CD14-positive monocyte (primary cell): Measurements from ENCODE around the gene CEP83. TPM values are rescaled to one million over a fixed set of nuclear protein-coding genes. Genes with fewer than 3 reads are reported as not detected.

Experiments
- DNase-seq, 3 donors: peaks; one replicate each; pipeline ENCODE4 v3.0.0-alpha.2; 2011 to 2022
- H2AFZ ChIP-seq: 2 replicates; pipeline ENCODE4 v1.6.0; 2012; ENCODE audit warnings: mild to moderate bottlenecking, low read depth, low read length, inconsistent platforms; ENCODE audit not compliant: insufficient read depth, poor library complexity, severe bottlenecking
- H3K27ac ChIP-seq, 2 donors: 1 replicate in 1 of 2; 2 replicates in 1 of 2; pipeline ENCODE4 v1.5.1; 2012 to 2013; ENCODE audit warnings: low read length in 2 of 2, control low read depth in 1 of 2, inconsistent platforms in 1 of 2, low read depth in 1 of 2, mild to moderate bottlenecking in 1 of 2
- H3K27me3 ChIP-seq, 2 donors: one replicate each; pipeline versions ENCODE4 v1.6.0 to v1.6.1; 2011 to 2013; ENCODE audit warnings: low read length in 2 of 2; ENCODE audit not compliant: control insufficient read depth in 2 of 2, insufficient read depth in 2 of 2
- H3K36me3 ChIP-seq, 2 donors: replicated peaks in 1 of 2; 1 replicate in 1 of 2; 2 replicates in 1 of 2; pipeline versions ENCODE4 v1.5.1 to v1.6.1; 2012 to 2013; ENCODE audit warnings: low read length in 2 of 2, control low read depth in 1 of 2, inconsistent platforms in 1 of 2, mild to moderate bottlenecking in 1 of 2; ENCODE audit not compliant: insufficient read depth in 2 of 2, control insufficient read depth in 1 of 2
- H3K4me1 ChIP-seq, 2 donors: 1 replicate in 1 of 2; 2 replicates in 1 of 2; pipeline versions ENCODE4 v1.5.1 to v1.6.1; 2012 to 2013; ENCODE audit warnings: low read length in 2 of 2, control low read depth in 1 of 2, inconsistent platforms in 1 of 2, mild to moderate bottlenecking in 1 of 2, moderate library complexity in 1 of 2; ENCODE audit not compliant: insufficient read depth in 2 of 2, control insufficient read depth in 1 of 2
- H3K4me2 ChIP-seq: replicated peaks from 2 replicates; pipeline ENCODE3; 2012; ENCODE audit warnings: low read length, moderate library complexity, mild to moderate bottlenecking; ENCODE audit not compliant: poor library complexity, severe bottlenecking; ENCODE audit errors: extremely low read depth
- H3K4me3 ChIP-seq, 3 experiments: fragments of 200-600 bp in 1 of 3; sonication (generic) in 1 of 3; replicated peaks in 1 of 3; 1 replicate in 2 of 3; 2 replicates in 1 of 3; pipeline ENCODE4 v1.5.1; 2011 to 2013; ENCODE audit warnings: low read length in 3 of 3, mild to moderate bottlenecking in 3 of 3, control low read depth in 2 of 3, low read depth in 2 of 3, inconsistent platforms in 1 of 3, moderate library complexity in 1 of 3
- H3K79me2 ChIP-seq: 2 replicates; pipeline ENCODE4 v1.6.0; 2012; ENCODE audit warnings: mild to moderate bottlenecking, control low read depth, inconsistent platforms, low read length, moderate library complexity; ENCODE audit not compliant: insufficient read depth
- H3K9ac ChIP-seq: 2 replicates; pipeline ENCODE4 v1.6.0; 2017; ENCODE audit warnings: low read length, mild to moderate bottlenecking; ENCODE audit not compliant: insufficient read depth, poor library complexity, severe bottlenecking
- H3K9me3 ChIP-seq, 2 donors: replicated peaks in 1 of 2; 1 replicate in 1 of 2; 2 replicates in 1 of 2; pipeline versions ENCODE4 v1.5.1 to v1.6.1; 2012 to 2013; ENCODE audit warnings: low read length in 2 of 2, control low read depth in 1 of 2; ENCODE audit not compliant: control insufficient read depth in 1 of 2, insufficient read depth in 1 of 2
- H4K20me1 ChIP-seq: 2 replicates; pipeline ENCODE4 v1.6.0; 2012; ENCODE audit warnings: mild to moderate bottlenecking, low read length, control low read depth, moderate library complexity; ENCODE audit not compliant: insufficient read depth
- H3K27ac Mint-ChIP-seq, 7 donors: one replicate each; pipeline ENCODE4 v1.8.0; 2020; ENCODE audit warnings: mild to moderate bottlenecking in 7 of 7, mixed read lengths in 7 of 7, moderate library complexity in 6 of 7, inconsistent platforms in 2 of 7
- H3K27me3 Mint-ChIP-seq, 3 donors: one replicate each; pipeline ENCODE4 v1.8.0; 2021 to 2022; ENCODE audit warnings: low read depth in 3 of 3, mild to moderate bottlenecking in 3 of 3, mixed read lengths in 3 of 3, moderate library complexity in 3 of 3, inconsistent platforms in 1 of 3
- H3K36me3 Mint-ChIP-seq, 2 donors: one replicate each; pipeline ENCODE4 v1.8.0; 2020; ENCODE audit warnings: mixed read lengths in 2 of 2, inconsistent platforms in 1 of 2, mild to moderate bottlenecking in 1 of 2
- H3K4me1 Mint-ChIP-seq: one replicate; pipeline ENCODE4 v1.8.0; 2020; ENCODE audit warnings: mild to moderate bottlenecking, mixed read lengths
- H3K4me3 Mint-ChIP-seq, 2 donors: one replicate each; pipeline ENCODE4 v1.8.0; 2020; ENCODE audit warnings: mild to moderate bottlenecking in 2 of 2, mixed read lengths in 2 of 2, moderate library complexity in 1 of 2
- H3K9me3 Mint-ChIP-seq, 7 donors: one replicate each; pipeline ENCODE4 v1.8.0; 2020 to 2022; ENCODE audit warnings: mixed read lengths in 7 of 7, mild to moderate bottlenecking in 6 of 7, moderate library complexity in 6 of 7, inconsistent platforms in 2 of 7
- WGBS: methylation state at CpG from one replicate; pipeline ENCODE4 v1.1.5; 2013; ENCODE audit warnings: missing lambda C conversion rate; ENCODE audit not compliant: insufficient coverage; 5-methylcytosine and 5-hydroxymethylcytosine counted together
- intact Hi-C, 2 donors: fragments of 100-400 bp; cut with micrococcal nuclease; formaldehyde crosslinking; loops; one replicate each; pipeline versions ENCODE4 v1.15.0 to v1.15.1; 2023
- polyA plus RNA-seq, 3 donors: library from polyadenylated mRNA; depleted of rRNA in 1 of 3; unstranded in 2 of 3; stranded (reverse) in 1 of 3; fragments of 300-500 nt in 2 of 3; fragments of >200 nt in 1 of 3; fragmentation: Illumina TruSeq in 2 of 3; gene quantifications; 1 replicate in 2 of 3; 2 replicates in 1 of 3; pipeline ENCODE4 v1.2.3, GENCODE V29; 2012 to 2021
- TF ChIP-seq, protein P1 (sequence below): fragments of 200-600 bp; IDR thresholded peaks from one replicate; pipeline ENCODE4 v1.8.0; 2022; ENCODE audit warnings: antibody characterized with exemption, mild to moderate bottlenecking

Gene CEP83
- polyA plus RNA-seq, 3 donors = 0.73 to 3.1 (median 1.0) TPM

DNA sequence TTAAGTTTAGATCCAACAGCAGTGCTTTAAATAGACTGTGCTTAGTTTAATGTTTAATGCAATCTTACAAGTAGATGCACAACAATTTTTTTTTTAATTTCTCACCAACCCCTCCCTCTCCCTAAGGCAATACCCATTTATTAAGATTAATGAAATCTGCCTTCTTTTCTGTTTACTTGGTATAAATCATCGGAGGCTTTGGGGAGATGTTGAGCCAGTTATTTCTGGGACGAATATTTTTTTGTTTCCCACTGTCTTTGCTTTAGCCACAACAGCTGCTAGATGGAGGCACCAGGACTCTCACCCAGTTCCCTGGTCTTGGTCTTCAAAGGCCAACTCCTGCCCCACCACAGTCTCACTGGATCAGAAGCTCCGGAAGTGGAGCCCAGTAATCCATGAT, 197.9 kb downstream of the CEP83 start:
- H3K27me3 Mint-ChIP-seq = peaks cover 0 to 2% (median 0%) of the 10 kb centered on the region in 3 donors
- H3K27ac Mint-ChIP-seq = peak overlapping the region; percentile 95 to 98 (median 98)
- H3K27me3 ChIP-seq = no peaks in the 10 kb centered on the region
- H3K36me3 ChIP-seq = peaks cover 22 to 62% of the 10 kb centered on the region in 2 donors
- peak overlapping the region in 1 of 3 experiments; percentile 79 for H3K4me3 ChIP-seq
- no peaks in the 10 kb centered on the region for H3K79me2 ChIP-seq
- H3K4me1 Mint-ChIP-seq = peaks cover 52% of the 10 kb centered on the region
- H3K9ac ChIP-seq = peak overlapping the region; percentile 54
- no peaks in the 10 kb centered on the region for H3K9me3 ChIP-seq
- 81% methylated on average over 2 of the region's 3 CpGs for WGBS
- H3K9me3 Mint-ChIP-seq = peaks cover 0 to 4% (median 0%) of the 10 kb centered on the region in 7 donors
- peak overlapping the region; percentile 61 for H2AFZ ChIP-seq
- peaks cover 60 to 68% of the 10 kb centered on the region in 2 donors for H3K36me3 Mint-ChIP-seq
- TF ChIP-seq, protein P1, sequence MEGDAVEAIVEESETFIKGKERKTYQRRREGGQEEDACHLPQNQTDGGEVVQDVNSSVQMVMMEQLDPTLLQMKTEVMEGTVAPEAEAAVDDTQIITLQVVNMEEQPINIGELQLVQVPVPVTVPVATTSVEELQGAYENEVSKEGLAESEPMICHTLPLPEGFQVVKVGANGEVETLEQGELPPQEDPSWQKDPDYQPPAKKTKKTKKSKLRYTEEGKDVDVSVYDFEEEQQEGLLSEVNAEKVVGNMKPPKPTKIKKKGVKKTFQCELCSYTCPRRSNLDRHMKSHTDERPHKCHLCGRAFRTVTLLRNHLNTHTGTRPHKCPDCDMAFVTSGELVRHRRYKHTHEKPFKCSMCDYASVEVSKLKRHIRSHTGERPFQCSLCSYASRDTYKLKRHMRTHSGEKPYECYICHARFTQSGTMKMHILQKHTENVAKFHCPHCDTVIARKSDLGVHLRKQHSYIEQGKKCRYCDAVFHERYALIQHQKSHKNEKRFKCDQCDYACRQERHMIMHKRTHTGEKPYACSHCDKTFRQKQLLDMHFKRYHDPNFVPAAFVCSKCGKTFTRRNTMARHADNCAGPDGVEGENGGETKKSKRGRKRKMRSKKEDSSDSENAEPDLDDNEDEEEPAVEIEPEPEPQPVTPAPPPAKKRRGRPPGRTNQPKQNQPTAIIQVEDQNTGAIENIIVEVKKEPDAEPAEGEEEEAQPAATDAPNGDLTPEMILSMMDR = no peak
- H3K4me3 Mint-ChIP-seq = peak overlapping the region in 1 of 2 donors; percentile 93
- H3K4me2 ChIP-seq = peak overlapping the region; percentile 78
- DNase-seq = no peak
- intact Hi-C loops = loop anchor here (10.0 kb wide), 2 partner anchors 107 to 117 kb away; partner anchors contain the start of gene PLXNC1 (in 1 of the 2)
- H3K4me1 ChIP-seq = peaks cover 56 to 61% of the 10 kb centered on the region in 2 donors
- H3K27ac ChIP-seq = peak overlapping the region; percentile 88 to 92
- H4K20me1 ChIP-seq = no peaks in the 10 kb centered on the region

DNA sequence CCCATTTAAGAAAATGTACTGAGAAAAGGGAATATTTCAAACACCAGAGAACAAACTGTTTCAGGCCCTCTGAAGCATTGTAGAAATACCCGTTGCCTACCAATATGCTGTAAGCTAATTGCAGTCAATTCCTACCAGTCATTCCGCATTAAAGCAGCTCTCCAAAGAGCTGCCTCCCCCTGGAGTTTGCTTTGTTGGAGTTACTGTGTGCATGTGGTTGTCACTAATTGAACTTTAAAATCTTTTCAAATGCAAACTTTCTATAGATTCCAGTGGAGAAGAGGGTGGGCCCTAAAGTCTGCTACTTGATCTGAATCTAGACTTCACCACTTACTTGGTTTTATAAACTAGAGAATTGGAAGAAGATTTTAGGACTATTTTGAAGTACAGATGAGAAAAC, 198.5 kb downstream of the CEP83 start:
- intact Hi-C loops = loop anchor here (10.0 kb wide), 2 partner anchors 106 to 116 kb away; partner anchors contain the start of gene PLXNC1 (in 1 of the 2)
- no peak overlapping the region for H3K27ac Mint-ChIP-seq
- Histone ChIP-seq H3K36me3 (peaks cover 22 to 68% of the 10 kb centered on the region in 2 donors), H3K79me2 (no peaks in the 10 kb centered on the region), H3K9me3 (no peaks in the 10 kb centered on the region), H3K27ac (no peak overlapping the region), H3K4me2 (no peak overlapping the region), H3K4me3 (no peak overlapping the region), H3K9ac (no peak overlapping the region), H4K20me1 (no peaks in the 10 kb centered on the region), H3K4me1 (peaks cover 49 to 54% of the 10 kb centered on the region in 2 donors), H3K27me3 (no peaks in the 10 kb centered on the region), H2AFZ (no peak overlapping the region)
- no peak for DNase-seq
- H3K9me3 Mint-ChIP-seq = peaks cover 0 to 3% (median 0%) of the 10 kb centered on the region in 7 donors
- peaks cover 49% of the 10 kb centered on the region for H3K4me1 Mint-ChIP-seq
- H3K27me3 Mint-ChIP-seq = peaks cover 0 to 2% (median 0%) of the 10 kb centered on the region in 3 donors
- H3K4me3 Mint-ChIP-seq = no peak overlapping the region
- peaks cover 65 to 74% of the 10 kb centered on the region in 2 donors for H3K36me3 Mint-ChIP-seq
- TF ChIP-seq, protein P1 = no peak
- WGBS = no CpG with 5 or more reads among the region's 2 CpGs
